DMS153 treated with DMSO at 0.1 percent for 48 hours (cell line): ENCODE results near the gene ARF3.
"Not testable (repeated sequence)": the region's sequence is repeated elsewhere in the genome, so short reads cannot be mapped to it uniquely, and the experiment has no call there.

Experiments
- DNase-seq: peaks from one replicate; lab custom pipeline; 2025; ENCODE audit not compliant: unreplicated experiment; lab: John Stamatoyannopoulos, UW

Gene ARF3

GRCh38 chr12:48932878-48933277, 24.4 kb downstream of the ARF3 start:
- no peak for DNase-seq

- DNase-seq: no peak
Observed at GRCh38 chr12:48930475-48930874, 26.8 kb downstream of the ARF3 start.

GRCh38 chr12:48929551-48929950, 27.7 kb downstream of the ARF3 start:
- no peak for DNase-seq

- DNase-seq: no peak
Observed at GRCh38 chr12:48927261-48927660, 30.0 kb downstream of the ARF3 start.

- no peak for DNase-seq
Observed at GRCh38 chr12:48925304-48926011, 31.8 kb downstream of the ARF3 start, which contains the start of gene FKBP11. FKBP11 (minus strand) TSS chr12:48925492; CDS start chr12:48925428, 64 bp downstream.

GRCh38 chr12:48924617-48925303, 32.5 kb downstream of the ARF3 start:
- DNase-seq: no peak

- DNase-seq: no peak
Observed at GRCh38 chr12:48923117-48923516, 34.2 kb downstream of the ARF3 start.

- no peak for DNase-seq
Observed at GRCh38 chr12:48917857-48918537, 39.3 kb downstream of the ARF3 start.

GRCh38 chr12:48910196-48910595, 47.1 kb downstream of the ARF3 start:
- DNase-seq: no peak

- not testable (repeated sequence) for DNase-seq
Observed at GRCh38 chr12:48909698-48910097, 47.6 kb downstream of the ARF3 start.

GRCh38 chr12:48907245-48907644, 50.0 kb downstream of the ARF3 start:
- DNase-seq: no peak

GRCh38 chr12:48903982-48904411, 53.3 kb downstream of the ARF3 start:
- peak; percentile 61 for DNase-seq

GRCh38 chr12:48903363-48903981, 53.8 kb downstream of the ARF3 start:
- no peak for DNase-seq

GRCh38 chr12:48901278-48901677, 56.0 kb downstream of the ARF3 start:
- no peak for DNase-seq

- DNase-seq: no peak
Observed at GRCh38 chr12:48899651-48900050, 57.6 kb downstream of the ARF3 start.

GRCh38 chr12:48894271-48894670, 63.0 kb downstream of the ARF3 start:
- no peak for DNase-seq

GRCh38 chr12:48890657-48891418, 66.4 kb downstream of the ARF3 start:
- peak; percentile 54 for DNase-seq

- no peak for DNase-seq
Observed at GRCh38 chr12:48889679-48890078, 67.6 kb downstream of the ARF3 start.
